Lower leg skin (tissue), 4 donors: ENCODE data around the gene MARCHF10. TPM values are rescaled to one million over a fixed set of nuclear protein-coding genes. Genes with fewer than 3 reads are reported as not detected.

ENCODE experiments used
- DNase-seq, 2 donors: peaks; one replicate each; pipeline ENCODE4 v3.0.0-alpha.2; 2019; ENCODE audit warnings: low spot score in 2 of 2
- H3K4me3 ChIP-seq: fragments of 200-600 bp; sonication (generic); 2 replicates; pipeline ENCODE4 v1.5.1; 2017; ENCODE audit warnings: mild to moderate bottlenecking, low read depth; ENCODE audit not compliant: poor library complexity, severe bottlenecking
- CTCF ChIP-seq, 3 donors: fragments of 450-650 bp; IDR thresholded peaks; one replicate each; pipeline ENCODE4 v1.5.1; 2016; ENCODE audit warnings: antibody characterized with exemption in 3 of 3, mild to moderate bottlenecking in 3 of 3, moderate library complexity in 2 of 3
- POLR2A ChIP-seq, 2 donors: fragments of 450-650 bp; IDR thresholded peaks; one replicate each; pipeline ENCODE4 v1.6.1; 2016 to 2017; ENCODE audit warnings: antibody characterized with exemption in 2 of 2, mild to moderate bottlenecking in 1 of 2, moderate library complexity in 1 of 2
- WGBS, 2 donors: methylation state at CpG; one replicate each; pipeline ENCODE4 v1.1.5; 2018; 5-methylcytosine and 5-hydroxymethylcytosine counted together
- intact Hi-C: fragments of 100-400 bp; cut with DNase I; formaldehyde crosslinking; loops from one replicate; pipeline ENCODE4 v1.15.0; 2023; ENCODE audit warnings: low total_unique reads
- total RNA-seq, 4 donors: library from RNA; depleted of rRNA; stranded (reverse); fragments of >200 nt; gene quantifications; one replicate each; pipeline ENCODE4 v1.1.0, GENCODE V29; 2016

MARCHF10 gene
- total RNA-seq, 4 donors from 2014 or later: not detected

- no peak overlapping the region for H3K4me3 ChIP-seq
- peak in 1 of 2 donors; percentile 61 for DNase-seq
- intact Hi-C loops: no loop called here
- TF ChIP-seq POLR2A (IDR thresholded peaks at IDR 0.05) (no peak), CTCF (IDR thresholded peaks at IDR 0.05) (no peak)
- 42 to 53% methylated on average over 13 to 15 of the region's 15 CpGs for WGBS, 2 donors
These were observed 57.5 kb downstream of the MARCHF10 start for GRCh38 chr17:62750631-62751051.

- intact Hi-C loops: no loop called here
- H3K4me3 ChIP-seq: no peak overlapping the region
- TF ChIP-seq CTCF (IDR thresholded peaks at IDR 0.05) (no peak), POLR2A (IDR thresholded peaks at IDR 0.05) (no peak)
- DNase-seq: peak in 1 of 2 donors; percentile 75
- WGBS, 2 donors: 94 to 97% methylated on average over 17 of the region's 17 CpGs
These were observed 58.2 kb downstream of the MARCHF10 start for GRCh38 chr17:62749926-62750325.

GRCh38 chr17:62746941-62747340 is 61.2 kb downstream of the MARCHF10 start:
- no peak for TF ChIP-seq POLR2A (IDR thresholded peaks at IDR 0.05)
- no peak for TF ChIP-seq CTCF (IDR thresholded peaks at IDR 0.05)
- H3K4me3 ChIP-seq: no peak overlapping the region
- intact Hi-C loops: no loop called here
- 61 to 62% methylated on average over 8 of the region's 8 CpGs for WGBS, 2 donors
- DNase-seq: no peak

GRCh38 chr17:62745806-62746205 is 62.3 kb downstream of the MARCHF10 start:
- 47 to 57% methylated on average over 7 of the region's 7 CpGs for WGBS, 2 donors
- no peak for DNase-seq
- TF ChIP-seq POLR2A (IDR thresholded peaks at IDR 0.05): no peak
- no peak for TF ChIP-seq CTCF (IDR thresholded peaks at IDR 0.05)
- intact Hi-C loops: no loop called here
- H3K4me3 ChIP-seq: no peak overlapping the region

GRCh38 chr17:62744259-62744658 is 63.9 kb downstream of the MARCHF10 start:
- intact Hi-C loops: no loop called here
- peak in 1 of 2 donors; percentile 54 for DNase-seq
- no peak overlapping the region for H3K4me3 ChIP-seq
- WGBS, 2 donors: 78 to 79% methylated on average over 7 of the region's 7 CpGs
- TF ChIP-seq POLR2A (IDR thresholded peaks at IDR 0.05) (no peak), CTCF (IDR thresholded peaks at IDR 0.05) (no peak)

GRCh38 chr17:62741290-62741689 is 66.8 kb downstream of the MARCHF10 start:
- WGBS, 2 donors: 89 to 93% methylated on average over 4 of the region's 4 CpGs
- TF ChIP-seq POLR2A (IDR thresholded peaks at IDR 0.05) (no peak), CTCF (IDR thresholded peaks at IDR 0.05) (no peak)
- no peak overlapping the region for H3K4me3 ChIP-seq
- DNase-seq: no peak
- intact Hi-C loops: no loop called here
